H1 (cell line): ENCODE measurements around the gene ZNF385D. TPM values are rescaled to one million over a fixed set of nuclear protein-coding genes. Genes with fewer than 3 reads are reported as not detected.

Experiments used
- CTCF ChIA-PET: fragments of 300-600 bp; sonication (Branson Sonifier 250); formaldehyde crosslinking; loops from one replicate; lab custom pipeline; 2021; ENCODE audit not compliant: partially characterized antibody; lab: Charles Lee
- POLR2A ChIA-PET: fragments of 300-600 bp; sonication (Branson Sonifier 250); formaldehyde crosslinking; loops from one replicate; lab custom pipeline; 2021; ENCODE audit warnings: inconsistent platforms; ENCODE audit not compliant: partially characterized antibody; lab: Charles Lee
- DNase-seq, 2 experiments: peaks; one replicate each; pipeline versions ENCODE4 v3.0.0 to v3.0.0-alpha.2; 2010 to 2022; ENCODE audit warnings: low spot score in 2 of 2, low read depth in 1 of 2, mixed read lengths in 1 of 2
- FAIRE-seq: peaks from 2 replicates; lab custom pipeline; 2011; peaks lifted over from hg19 to GRCh38; lab: Jason Lieb, UNC
- H2AFZ ChIP-seq: 2 replicates; pipeline ENCODE4 v1.8.1; 2012; ENCODE audit warnings: low read length, inconsistent platforms
- H2AK5ac ChIP-seq: 2 replicates; pipeline ENCODE4 v1.6.1; 2013; ENCODE audit warnings: low read depth, low read length
- H2BK120ac ChIP-seq: replicated peaks from 2 replicates; pipeline ENCODE3; 2013; ENCODE audit warnings: low read depth, low read length, inconsistent platforms
- H2BK12ac ChIP-seq: 2 replicates; pipeline ENCODE4 v1.6.1; 2013; ENCODE audit warnings: low read depth, low read length
- H2BK15ac ChIP-seq: 2 replicates; pipeline ENCODE4 v1.6.1; 2013; ENCODE audit warnings: low read length
- H2BK20ac ChIP-seq: 2 replicates; pipeline ENCODE4 v1.6.1; 2013; ENCODE audit warnings: low read length
- H2BK5ac ChIP-seq: 2 replicates; pipeline ENCODE4 v1.6.1; 2013; ENCODE audit warnings: low read depth, low read length
- H3K14ac ChIP-seq: 2 replicates; pipeline ENCODE4 v1.6.1; 2013; ENCODE audit warnings: inconsistent platforms; ENCODE audit not compliant: insufficient read length
- H3K18ac ChIP-seq: 2 replicates; pipeline ENCODE4 v1.6.1; 2013; ENCODE audit warnings: low read length; ENCODE audit errors: extremely low read depth
- H3K23ac ChIP-seq: 2 replicates; pipeline ENCODE4 v1.6.1; 2013; ENCODE audit warnings: inconsistent platforms; ENCODE audit not compliant: insufficient read length
- H3K23me2 ChIP-seq: 2 replicates; pipeline ENCODE4 v1.6.1; 2013; ENCODE audit warnings: low read depth, low read length
- H3K27ac ChIP-seq: 2 replicates; pipeline ENCODE4 v1.6.1; 2011; ENCODE audit warnings: low read depth, low read length, inconsistent platforms
- H3K27me3 ChIP-seq, 4 experiments: replicated peaks in 1 of 4; 1 replicate in 1 of 4; 2 replicates in 3 of 4; pipeline versions ENCODE4 v1.6.1 to v1.8.1; 2011 to 2013; ENCODE audit warnings: low read length in 3 of 4, mild to moderate bottlenecking in 3 of 4, inconsistent platforms in 2 of 4, mixed read lengths in 2 of 4, moderate library complexity in 1 of 4; ENCODE audit not compliant: control insufficient read depth in 3 of 4, insufficient read depth in 3 of 4; ENCODE audit errors: extremely low read depth in 1 of 4
- H3K36me3 ChIP-seq, 4 experiments: 2 replicates each; pipeline versions ENCODE4 v1.6.1 to v1.8.1; 2011 to 2013; ENCODE audit warnings: mild to moderate bottlenecking in 4 of 4, low read length in 3 of 4, moderate library complexity in 2 of 4, control low read depth in 1 of 4, inconsistent platforms in 1 of 4; ENCODE audit not compliant: insufficient read depth in 4 of 4, control insufficient read depth in 2 of 4
- H3K4ac ChIP-seq: replicated peaks from 2 replicates; pipeline ENCODE3; 2013; ENCODE audit warnings: low read length, low read depth, mixed read lengths, inconsistent platforms; ENCODE audit not compliant: insufficient read length
- H3K4me1 ChIP-seq, 4 experiments: replicated peaks in 1 of 4; 1 replicate in 1 of 4; 2 replicates in 3 of 4; pipeline versions ENCODE4 v1.6.1 to v1.8.1; 2011 to 2013; ENCODE audit warnings: low read length in 3 of 4, inconsistent platforms in 2 of 4, mixed read lengths in 1 of 4; ENCODE audit not compliant: insufficient read depth in 4 of 4, control insufficient read depth in 3 of 4
- H3K4me2 ChIP-seq, 2 experiments: 2 replicates each; pipeline versions ENCODE4 v1.6.1 to v1.8.1; 2011 to 2013; ENCODE audit warnings: low read depth in 2 of 2, low read length in 2 of 2, control low read depth in 1 of 2, inconsistent platforms in 1 of 2, mild to moderate bottlenecking in 1 of 2; ENCODE audit not compliant: insufficient read depth in 1 of 2
- H3K4me3 ChIP-seq, 4 experiments: fragments of 200-600, 300-600 bp in 1 of 4; sonication (generic), shearing (Covaris generic), sonication (Bioruptor Twin) in 1 of 4; 2 replicates each; pipeline versions ENCODE4 v1.5.1 to v1.8.1; 2011 to 2016; ENCODE audit warnings: low read length in 4 of 4, low read depth in 3 of 4, control low read depth in 2 of 4, inconsistent platforms in 2 of 4, mild to moderate bottlenecking in 2 of 4, mixed read lengths in 1 of 4, moderate library complexity in 1 of 4; ENCODE audit not compliant: insufficient read depth in 2 of 4; ENCODE audit errors: extremely low read depth in 1 of 4
- H3K56ac ChIP-seq: replicated peaks from 2 replicates; pipeline ENCODE3; 2013; ENCODE audit warnings: low read depth, mild to moderate bottlenecking, mixed read lengths, low read length, inconsistent platforms; ENCODE audit not compliant: insufficient read length
- H3K79me1 ChIP-seq: 2 replicates; pipeline ENCODE4 v1.6.1; 2013; ENCODE audit warnings: low read depth, low read length, control low read depth
- H3K79me2 ChIP-seq, 2 experiments: 2 replicates each; pipeline versions ENCODE4 v1.6.1 to v1.8.1; 2012 to 2013; ENCODE audit warnings: low read length in 2 of 2, mild to moderate bottlenecking in 2 of 2, inconsistent platforms in 1 of 2; ENCODE audit not compliant: insufficient read depth in 2 of 2, control insufficient read depth in 1 of 2
- H3K9ac ChIP-seq, 4 experiments: replicated peaks in 1 of 4; 1 replicate in 1 of 4; 2 replicates in 3 of 4; pipeline versions ENCODE4 v1.6.1 to v1.8.1; 2011 to 2013; ENCODE audit warnings: low read depth in 3 of 4, low read length in 3 of 4, control low read depth in 2 of 4, mild to moderate bottlenecking in 2 of 4, moderate library complexity in 2 of 4, inconsistent platforms in 1 of 4; ENCODE audit errors: extremely low read depth in 1 of 4
- H3K9me3 ChIP-seq, 2 experiments: 2 replicates each; pipeline versions ENCODE4 v1.6.1 to v1.8.1; 2012 to 2013; ENCODE audit warnings: mild to moderate bottlenecking in 2 of 2, moderate library complexity in 2 of 2, control low read depth in 1 of 2, inconsistent platforms in 1 of 2, low read depth in 1 of 2, low read length in 1 of 2, mixed read lengths in 1 of 2; ENCODE audit not compliant: insufficient read depth in 2 of 2
- H4K20me1 ChIP-seq, 2 experiments: replicated peaks in 1 of 2; 2 replicates each; pipeline versions ENCODE3 to v1.8.1; 2011 to 2013; ENCODE audit warnings: inconsistent platforms in 2 of 2, low read length in 2 of 2, mild to moderate bottlenecking in 1 of 2; ENCODE audit not compliant: insufficient read depth in 2 of 2, control insufficient read depth in 1 of 2
- H4K5ac ChIP-seq: 2 replicates; pipeline ENCODE4 v1.6.1; 2013; ENCODE audit warnings: low read length, low read depth, mixed read lengths, inconsistent platforms; ENCODE audit not compliant: insufficient read length
- H4K8ac ChIP-seq: 2 replicates; pipeline ENCODE4 v1.8.0; 2013; ENCODE audit warnings: mild to moderate bottlenecking, moderate library complexity, low read length, inconsistent platforms; ENCODE audit not compliant: insufficient read depth; ENCODE audit errors: extremely low read depth
- H4K91ac ChIP-seq: replicated peaks from 2 replicates; pipeline ENCODE3; 2013; ENCODE audit warnings: low read length, mixed read lengths, inconsistent platforms; ENCODE audit not compliant: insufficient read length
- BACH1 ChIP-seq: IDR thresholded peaks from 2 replicates; pipeline ENCODE4 v1.6.1; 2012; ENCODE audit warnings: low read length, improper control_type of control experiment
- CEBPB ChIP-seq: IDR thresholded peaks from 2 replicates; pipeline ENCODE4 v1.6.1; 2012; ENCODE audit warnings: low read depth, low read length
- CHD1 ChIP-seq: IDR thresholded peaks from 2 replicates; pipeline ENCODE4 v1.6.1; 2012; ENCODE audit warnings: low read depth, low read length, improper control_type of control experiment
- PHF8 ChIP-seq: fragments of 200-600 bp; sonication (generic); conservative IDR thresholded peaks from 2 replicates; pipeline ENCODE4 v1.7.1; 2012; ENCODE audit warnings: low read depth, mild to moderate bottlenecking, inconsistent platforms, low read length, moderate library complexity
- POLR2AphosphoS5 ChIP-seq: IDR thresholded peaks from 2 replicates; pipeline ENCODE4 v1.6.1; 2011; ENCODE audit warnings: low read depth, low read length
- WGBS, 2 experiments: shearing (Covaris generic) in 1 of 2; methylation state at CpG; one replicate each; pipeline versions ENCODE4 v1.1.6 to v1.1.7; 2013 to 2015; ENCODE audit warnings: low lambda C conversion rate in 2 of 2, mixed read lengths in 2 of 2, inconsistent platforms in 1 of 2, low coverage in 1 of 2, missing lambda C conversion rate in 1 of 2; ENCODE audit not compliant: insufficient replicate concordance in 2 of 2, insufficient coverage in 1 of 2, insufficient read length in 1 of 2; ENCODE audit errors: extremely low coverage in 1 of 2, missing lambda C conversion rate in 1 of 2; 5-methylcytosine and 5-hydroxymethylcytosine counted together
- polyA plus RNA-seq, 7 experiments: library from polyadenylated mRNA; depleted of rRNA in 3 of 7; stranded (reverse) in 5 of 7; unstranded in 2 of 7; fragments of >200 nt in 5 of 7; fragments of 200-250 nt in 2 of 7; gene quantifications; 1 replicate in 5 of 7; 2 replicates in 1 of 7; 4 replicates in 1 of 7; pipeline versions ENCODE4 v1.2.1 to v1.2.3, GENCODE V29; 2011 to 2013; ENCODE audit warnings: missing spikeins in 2 of 7, mixed read lengths in 2 of 7
- total RNA-seq: library from RNA; stranded (reverse); fragmentation: NEBNext Ultra II Directional; extraction: Animal tissue kit (Norgen Biotek cat#: 25700); gene quantifications from 2 replicates; pipeline ENCODE4 v1.2.1, GENCODE V29; 2021
- TF ChIP-seq, protein P1 (sequence below): IDR thresholded peaks from 2 replicates; pipeline ENCODE4 v1.6.1; 2012; ENCODE audit warnings: low read length, inconsistent platforms

Gene ZNF385D
- total and polyA plus RNA-seq, 2 of the 8 experiments (the other 6 are each of a cell fraction or from before 2014, with no cell fraction given) = 5.9 to 10.8 TPM

DNA sequence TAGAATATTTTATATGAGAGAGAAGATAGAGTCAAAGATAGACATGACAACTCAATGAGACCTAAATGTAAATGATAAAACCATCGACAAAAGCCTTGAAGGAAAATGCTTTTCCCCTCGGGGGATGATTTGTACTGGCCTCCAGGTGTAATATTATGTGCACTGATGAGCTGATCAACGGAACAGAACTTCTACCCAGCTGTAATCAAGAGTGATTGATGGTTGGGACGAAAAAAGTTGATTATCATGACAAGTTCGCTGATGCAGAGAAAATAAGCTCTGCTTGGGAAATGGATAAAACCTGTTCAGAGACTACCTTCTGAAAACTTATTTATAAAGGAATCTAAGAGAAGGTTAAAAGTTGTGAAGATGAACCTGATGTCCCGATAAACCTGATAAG lies 210.7 kb downstream of the ZNF385D start:
- H2AFZ ChIP-seq = no peak overlapping the region
- no peak overlapping the region for H2AK5ac ChIP-seq
- H3K14ac ChIP-seq = no peak overlapping the region
- H3K23ac ChIP-seq = no peak overlapping the region
- no peak overlapping the region for H2BK20ac ChIP-seq
- CTCF ChIA-PET = interaction anchor here (0.6 kb wide), 1 partner anchor 1210 kb away, joined by 3 read pairs; no protein-coding TSS in a partner anchor
- peaks cover 0 to 8% (median 4%) of the 10 kb centered on the region in 4 experiments; a peak in 4 of 7 replicates for H3K4me1 ChIP-seq
- no peaks in the 10 kb centered on the region for H3K23me2 ChIP-seq
- no peak overlapping the region for H3K18ac ChIP-seq
- H3K4ac ChIP-seq = no peak overlapping the region
- H3K9me3 ChIP-seq = no peaks in the 10 kb centered on the region
- FAIRE-seq (no peak), DNase-seq (no peak)
- no peak overlapping the region for H3K56ac ChIP-seq
- peaks cover 0 to 1% (median 0%) of the 10 kb centered on the region in 4 experiments; a peak in 1 of 7 replicates for H3K27me3 ChIP-seq
- H2BK5ac ChIP-seq = no peak overlapping the region
- POLR2A ChIA-PET = no interaction called here
- H4K8ac ChIP-seq = no peak overlapping the region
- no peak overlapping the region for H4K5ac ChIP-seq
- no peak overlapping the region for H3K27ac ChIP-seq
- no peak overlapping the region for H4K91ac ChIP-seq
- H2BK12ac ChIP-seq = no peak overlapping the region
- no peak overlapping the region for H3K9ac ChIP-seq
- no peak overlapping the region for H2BK15ac ChIP-seq
- H3K79me2 ChIP-seq = no peaks in the 10 kb centered on the region
- no peak overlapping the region for H2BK120ac ChIP-seq
- no peak overlapping the region for H3K4me3 ChIP-seq
- WGBS, 2 experiments = 90% methylated on average over 6 of the region's 6 CpGs; no CpG with 5 or more reads in 1 of the 2 experiments
- H3K4me2 ChIP-seq = no peak overlapping the region
- H3K36me3 ChIP-seq = no peaks in the 10 kb centered on the region
- no peaks in the 10 kb centered on the region for H3K79me1 ChIP-seq
- H4K20me1 ChIP-seq = no peaks in the 10 kb centered on the region
- no peak for TF ChIP-seq CHD1
- TF ChIP-seq PHF8 = no peak
- TF ChIP-seq POLR2AphosphoS5 = no peak
- no peak for TF ChIP-seq BACH1
- TF ChIP-seq, protein P1, sequence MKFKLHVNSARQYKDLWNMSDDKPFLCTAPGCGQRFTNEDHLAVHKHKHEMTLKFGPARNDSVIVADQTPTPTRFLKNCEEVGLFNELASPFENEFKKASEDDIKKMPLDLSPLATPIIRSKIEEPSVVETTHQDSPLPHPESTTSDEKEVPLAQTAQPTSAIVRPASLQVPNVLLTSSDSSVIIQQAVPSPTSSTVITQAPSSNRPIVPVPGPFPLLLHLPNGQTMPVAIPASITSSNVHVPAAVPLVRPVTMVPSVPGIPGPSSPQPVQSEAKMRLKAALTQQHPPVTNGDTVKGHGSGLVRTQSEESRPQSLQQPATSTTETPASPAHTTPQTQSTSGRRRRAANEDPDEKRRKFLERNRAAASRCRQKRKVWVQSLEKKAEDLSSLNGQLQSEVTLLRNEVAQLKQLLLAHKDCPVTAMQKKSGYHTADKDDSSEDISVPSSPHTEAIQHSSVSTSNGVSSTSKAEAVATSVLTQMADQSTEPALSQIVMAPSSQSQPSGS = no peak
- no peak for TF ChIP-seq CEBPB
